Esophagus squamous epithelium (tissue), 5 donors: ENCODE measurements around the gene DUSP10. TPM values are rescaled to one million over a fixed set of nuclear protein-coding genes. Genes with fewer than 3 reads are reported as not detected.

Experiments
- DNase-seq: peaks from one replicate; lab custom pipeline; 2025; lab: John Stamatoyannopoulos, UW
- H3K27ac ChIP-seq, 4 donors: fragments of 200-600 bp; sonication (generic); one replicate each; pipeline ENCODE4 v1.5.1; 2016 to 2019; ENCODE audit warnings: mild to moderate bottlenecking in 1 of 4
- H3K27me3 ChIP-seq, 4 donors: fragments of 200-600 bp; sonication (generic); 1 replicate in 3 of 4; 2 replicates in 1 of 4; pipeline versions ENCODE4 v1.5.1 to v1.6.0; 2017 to 2021; ENCODE audit warnings: antibody characterized with exemption in 1 of 4
- H3K36me3 ChIP-seq, 3 donors: fragments of 200-600 bp; sonication (generic); one replicate each; pipeline ENCODE4 v1.5.1; 2016 to 2019
- H3K4me1 ChIP-seq, 3 donors: fragments of 200-600 bp; sonication (generic); one replicate each; pipeline ENCODE4 v1.5.1; 2017 to 2019
- H3K4me3 ChIP-seq, 4 donors: fragments of 200-600 bp; sonication (generic); 1 replicate in 3 of 4; 2 replicates in 1 of 4; pipeline ENCODE4 v1.5.1; 2016 to 2019; ENCODE audit warnings: mild to moderate bottlenecking in 2 of 4, moderate library complexity in 1 of 4
- H3K9me3 ChIP-seq, 3 donors: fragments of 200-600 bp; sonication (generic); one replicate each; pipeline ENCODE4 v1.5.1; 2016 to 2019
- POLR2A ChIP-seq, 4 donors: fragments of 450-650 bp; IDR thresholded peaks; one replicate each; pipeline ENCODE4 v1.6.1; 2017; ENCODE audit warnings: antibody characterized with exemption in 4 of 4, mild to moderate bottlenecking in 4 of 4, moderate library complexity in 3 of 4
- WGBS, 2 donors: methylation state at CpG; one replicate each; pipeline ENCODE4 v1.1.5; 2018; 5-methylcytosine and 5-hydroxymethylcytosine counted together
- intact Hi-C: fragments of 100-400 bp; cut with DNase I; formaldehyde crosslinking; loops from one replicate; pipeline ENCODE4 v1.15.0; 2022
- total RNA-seq, 4 donors: library from RNA; depleted of rRNA; stranded (reverse); fragments of >200 nt; gene quantifications; one replicate each; pipeline ENCODE4 v1.1.0, GENCODE V29; 2016
- TF ChIP-seq, protein P1 (sequence below), 6 experiments: fragments of 450-650 bp in 4 of 6; fragments of 200-600 bp in 2 of 6; sonication (generic) in 2 of 6; IDR thresholded peaks; one replicate each; pipeline ENCODE4 v1.5.1; 2016 to 2019; ENCODE audit warnings: antibody characterized with exemption in 6 of 6, mild to moderate bottlenecking in 4 of 6, moderate library complexity in 4 of 6
- donor health status: DM: yes; HTN: yes; CAD: no.

Gene DUSP10
- total RNA-seq, 4 donors from 2014 or later, result 1.4 to 7.4 (median 4.9) TPM

DNA sequence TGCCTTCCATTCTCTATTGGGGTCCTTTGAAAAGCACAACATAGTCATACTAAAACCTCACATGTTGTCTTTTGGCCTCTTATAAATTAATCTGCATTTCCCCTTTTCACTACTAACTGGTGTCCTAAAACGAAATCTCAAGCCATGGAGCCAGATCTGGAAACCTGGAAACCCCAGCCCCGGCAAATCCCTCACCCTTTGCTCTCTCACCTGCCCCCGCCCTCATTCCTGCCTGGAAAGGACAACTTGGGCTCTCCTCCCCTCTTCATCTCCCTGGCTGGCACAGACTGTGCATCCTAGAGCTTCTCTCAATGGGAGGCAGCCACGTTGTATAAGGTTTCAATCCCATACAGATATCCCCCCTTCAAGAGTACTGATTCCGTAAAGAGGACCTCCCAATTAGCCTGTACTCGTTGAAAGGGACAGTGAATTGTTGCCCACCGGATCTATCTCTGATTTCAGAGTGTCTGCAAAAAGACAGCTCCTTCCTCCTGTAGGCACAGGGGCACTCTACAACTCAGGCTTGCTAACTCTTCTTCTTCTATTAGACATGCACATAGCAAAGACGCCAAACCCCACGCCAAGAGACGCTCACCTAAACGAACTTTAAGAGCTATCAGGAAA, 1.4 kb downstream of the DUSP10 start:
- H3K4me3 ChIP-seq, result peak overlapping the region; percentile 59 to 91 (median 78)
- intact Hi-C loops, result no loop called here
- peak overlapping the region; percentile 96 to 100 (median 100) for H3K27ac ChIP-seq
- WGBS, 2 donors, result 17 to 20% methylated on average over 10 of the region's 11 CpGs
- no peaks in the 10 kb centered on the region for H3K27me3 ChIP-seq
- H3K36me3 ChIP-seq, result peaks cover 0 to 15% (median 0%) of the 10 kb centered on the region in 3 donors
- peaks cover 4 to 52% (median 4%) of the 10 kb centered on the region in 3 donors for H3K4me1 ChIP-seq
- no peak for DNase-seq
- H3K9me3 ChIP-seq, result no peaks in the 10 kb centered on the region
- TF ChIP-seq POLR2A (IDR thresholded peaks at IDR 0.05), result no peak
- TF ChIP-seq, protein P1, sequence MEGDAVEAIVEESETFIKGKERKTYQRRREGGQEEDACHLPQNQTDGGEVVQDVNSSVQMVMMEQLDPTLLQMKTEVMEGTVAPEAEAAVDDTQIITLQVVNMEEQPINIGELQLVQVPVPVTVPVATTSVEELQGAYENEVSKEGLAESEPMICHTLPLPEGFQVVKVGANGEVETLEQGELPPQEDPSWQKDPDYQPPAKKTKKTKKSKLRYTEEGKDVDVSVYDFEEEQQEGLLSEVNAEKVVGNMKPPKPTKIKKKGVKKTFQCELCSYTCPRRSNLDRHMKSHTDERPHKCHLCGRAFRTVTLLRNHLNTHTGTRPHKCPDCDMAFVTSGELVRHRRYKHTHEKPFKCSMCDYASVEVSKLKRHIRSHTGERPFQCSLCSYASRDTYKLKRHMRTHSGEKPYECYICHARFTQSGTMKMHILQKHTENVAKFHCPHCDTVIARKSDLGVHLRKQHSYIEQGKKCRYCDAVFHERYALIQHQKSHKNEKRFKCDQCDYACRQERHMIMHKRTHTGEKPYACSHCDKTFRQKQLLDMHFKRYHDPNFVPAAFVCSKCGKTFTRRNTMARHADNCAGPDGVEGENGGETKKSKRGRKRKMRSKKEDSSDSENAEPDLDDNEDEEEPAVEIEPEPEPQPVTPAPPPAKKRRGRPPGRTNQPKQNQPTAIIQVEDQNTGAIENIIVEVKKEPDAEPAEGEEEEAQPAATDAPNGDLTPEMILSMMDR (IDR thresholded peaks at IDR 0.05), result no peak

DNA sequence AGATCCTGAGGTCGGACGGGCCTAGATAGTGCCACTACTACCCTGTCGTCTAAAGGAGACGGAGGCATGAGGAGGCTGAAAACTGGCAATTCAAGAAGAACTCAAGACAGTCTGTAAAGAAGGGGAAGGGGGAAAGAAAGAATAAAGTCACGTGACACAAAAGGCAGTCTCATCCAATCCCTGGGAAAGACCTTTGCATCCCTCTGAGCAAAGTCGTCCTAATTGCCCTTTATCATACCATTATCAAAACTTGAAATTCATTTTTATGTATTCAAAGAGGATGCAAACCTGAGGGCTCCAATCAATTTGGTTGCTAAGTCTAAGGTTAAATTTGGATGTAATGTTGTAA, 2.2 kb downstream of the DUSP10 start:
- WGBS, 2 donors, result 84 to 97% methylated on average over 6 of the region's 6 CpGs
- H3K27me3 ChIP-seq, result no peaks in the 10 kb centered on the region
- peaks cover 0 to 15% (median 0%) of the 10 kb centered on the region in 3 donors for H3K36me3 ChIP-seq
- intact Hi-C loops, result no loop called here
- peaks cover 4 to 58% (median 4%) of the 10 kb centered on the region in 3 donors for H3K4me1 ChIP-seq
- no peak for TF ChIP-seq POLR2A (IDR thresholded peaks at IDR 0.05)
- TF ChIP-seq, protein P1 (IDR thresholded peaks at IDR 0.05), result no peak
- no peaks in the 10 kb centered on the region for H3K9me3 ChIP-seq
- H3K4me3 ChIP-seq, result peak overlapping the region in 2 of 4 donors; percentile 87 to 91
- H3K27ac ChIP-seq, result no peak overlapping the region
- DNase-seq, result no peak

DNA sequence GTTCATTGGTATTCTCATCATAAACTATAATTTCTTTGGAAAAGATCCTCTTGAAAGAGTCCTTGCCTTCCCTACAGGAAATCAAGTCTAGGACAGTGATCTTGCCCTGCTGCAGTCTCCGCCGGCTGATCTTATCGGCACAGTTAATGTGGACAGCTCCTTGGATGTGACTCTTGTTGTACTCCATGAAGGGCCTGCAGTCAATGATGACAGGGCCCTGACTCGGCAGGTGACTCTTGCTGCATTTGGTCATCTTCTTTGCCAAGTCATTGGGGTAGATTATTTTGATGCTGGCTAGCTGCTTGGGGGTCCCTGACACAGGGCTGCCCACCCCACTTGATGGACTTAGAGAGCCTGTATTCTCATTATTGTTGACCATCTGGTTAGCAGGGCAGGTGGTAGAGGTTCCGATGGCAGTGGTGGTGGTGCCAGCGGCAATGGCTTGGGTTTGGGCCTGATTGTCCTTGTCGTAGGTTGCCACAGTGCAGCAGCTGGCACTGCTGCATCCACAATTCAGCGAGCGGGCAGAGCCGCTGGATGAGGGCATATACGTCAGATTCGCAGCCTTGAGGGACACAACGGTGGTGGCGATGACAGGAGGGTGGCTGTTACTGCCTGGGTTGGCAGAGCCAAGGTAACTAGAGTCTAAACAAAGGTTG, 2.7 kb downstream of the DUSP10 start:
- Histone ChIP-seq H3K9me3 (no peaks in the 10 kb centered on the region), H3K36me3 (peaks cover 0 to 15% (median 0%) of the 10 kb centered on the region in 3 donors), H3K4me3 (peak overlapping the region in 1 of 4 donors; percentile 91), H3K27me3 (no peaks in the 10 kb centered on the region), H3K27ac (no peak overlapping the region), H3K4me1 (peaks cover 4 to 63% (median 4%) of the 10 kb centered on the region in 3 donors)
- TF ChIP-seq, protein P1 (IDR thresholded peaks at IDR 0.05), result no peak
- no peak for TF ChIP-seq POLR2A (IDR thresholded peaks at IDR 0.05)
- no peak for DNase-seq
- intact Hi-C loops, result no loop called here
- 88 to 99% methylated on average over 8 of the region's 14 CpGs for WGBS, 2 donors

DNA sequence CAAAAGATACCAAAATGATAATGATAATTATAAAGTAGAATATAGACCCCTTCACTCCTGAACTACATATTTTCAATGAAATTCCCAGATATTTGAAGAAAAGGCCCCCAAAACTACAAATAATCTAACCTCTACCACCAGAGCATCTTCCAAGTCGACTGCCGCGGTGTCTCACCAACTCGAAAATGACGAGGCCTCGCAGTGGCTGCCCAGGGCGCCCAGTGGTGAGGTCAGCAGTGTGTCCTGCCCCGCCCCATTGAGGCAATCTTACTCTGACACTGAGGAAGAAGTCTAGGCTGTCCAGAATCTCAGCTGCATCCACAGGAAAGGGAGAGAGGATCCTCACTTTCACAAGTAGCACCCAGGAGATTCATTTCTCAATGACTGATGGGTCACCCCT, 5.2 kb downstream of the DUSP10 start:
- no peak for DNase-seq
- TF ChIP-seq, protein P1 (IDR thresholded peaks at IDR 0.05), result no peak
- TF ChIP-seq POLR2A (IDR thresholded peaks at IDR 0.05), result no peak
- H3K27me3 ChIP-seq, result no peaks in the 10 kb centered on the region
- 91 to 100% methylated on average over 3 to 8 of the region's 8 CpGs for WGBS, 2 donors
- intact Hi-C loops, result no loop called here
- peaks cover 0 to 69% (median 0%) of the 10 kb centered on the region in 3 donors for H3K4me1 ChIP-seq
- H3K4me3 ChIP-seq, result no peak overlapping the region
- H3K9me3 ChIP-seq, result no peaks in the 10 kb centered on the region
- peaks cover 0 to 15% (median 0%) of the 10 kb centered on the region in 3 donors for H3K36me3 ChIP-seq
- H3K27ac ChIP-seq, result peak overlapping the region in 2 of 4 donors; percentile 3 to 7

DNA sequence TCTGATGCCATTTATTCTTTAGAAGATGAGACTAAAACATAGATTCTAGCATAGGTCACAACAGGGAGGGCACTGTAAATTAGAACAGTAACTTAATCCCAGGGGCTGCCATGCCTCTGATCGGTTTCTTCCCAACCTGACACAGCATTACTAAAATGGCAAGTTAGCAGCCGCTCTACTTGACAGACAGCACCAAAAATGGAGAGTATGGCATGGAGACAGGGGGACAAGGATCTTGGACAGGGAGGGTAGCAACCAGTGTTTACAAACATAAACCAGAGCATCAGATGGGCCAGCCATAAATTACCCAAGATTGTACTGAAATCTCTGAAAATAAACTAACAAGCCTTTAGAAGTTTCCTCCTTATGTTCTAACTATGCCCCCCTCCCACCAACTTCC, 5.9 kb downstream of the DUSP10 start:
- Histone ChIP-seq H3K27ac (peak overlapping the region in 3 of 4 donors; percentile 6 to 19 (median 11)), H3K4me1 (peaks cover 0 to 62% (median 0%) of the 10 kb centered on the region in 3 donors)
- WGBS, 2 donors, result 70 to 89% methylated on average over 2 of the region's 2 CpGs

More for the DNA sequence above, 5.9 kb downstream of the DUSP10 start:
- TF ChIP-seq POLR2A (IDR thresholded peaks at IDR 0.05), result no peak
- TF ChIP-seq, protein P1 (IDR thresholded peaks at IDR 0.05), result no peak
- Histone ChIP-seq H3K27me3 (no peaks in the 10 kb centered on the region), H3K36me3 (peaks cover 0 to 15% (median 0%) of the 10 kb centered on the region in 3 donors), H3K4me3 (peak overlapping the region in 1 of 4 donors; percentile 4), H3K9me3 (no peaks in the 10 kb centered on the region)
- no peak for DNase-seq
- intact Hi-C loops, result no loop called here
